Erythroblast (primary cell): Measurements from ENCODE around the gene ACOT12.

ENCODE experiments used
- GATA1 ChIP-seq: IDR thresholded peaks from 2 replicates; pipeline ENCODE4 v1.6.1; 2011; ENCODE audit warnings: low read depth, mild to moderate bottlenecking, control low read depth, low read length, moderate library complexity
- POLR2A ChIP-seq: IDR thresholded peaks from 2 replicates; pipeline ENCODE4 v1.6.1; 2011; ENCODE audit warnings: mild to moderate bottlenecking, low read length

GRCh38 chr5:81428861-81429260, 34.9 kb upstream of the ACOT12 start:
- TF ChIP-seq POLR2A = no peak
- TF ChIP-seq GATA1 = no peak
